ENCODE data around the gene SH3RF3. TPM values are rescaled to one million over a fixed set of nuclear protein-coding genes. Genes with fewer than 3 reads are reported as not detected.

Gene SH3RF3
- total RNA-seq, 1 donor from 2014 or later = 10.8 TPM

GRCh38 chr2:109182426-109182825 lies 53.4 kb downstream of the SH3RF3 start:
- Histone ChIP-seq H3K27ac (no peak overlapping the region), H3K27me3 (no peaks in the 10 kb centered on the region), H3K4me1 (peaks cover 31% of the 10 kb centered on the region), H3K9me3 (no peaks in the 10 kb centered on the region), H3K36me3 (no peaks in the 10 kb centered on the region), H3K4me3 (no peak overlapping the region)
- TF ChIP-seq POLR2A (IDR thresholded peaks at IDR 0.05) = no peak
- TF ChIP-seq, protein P1, sequence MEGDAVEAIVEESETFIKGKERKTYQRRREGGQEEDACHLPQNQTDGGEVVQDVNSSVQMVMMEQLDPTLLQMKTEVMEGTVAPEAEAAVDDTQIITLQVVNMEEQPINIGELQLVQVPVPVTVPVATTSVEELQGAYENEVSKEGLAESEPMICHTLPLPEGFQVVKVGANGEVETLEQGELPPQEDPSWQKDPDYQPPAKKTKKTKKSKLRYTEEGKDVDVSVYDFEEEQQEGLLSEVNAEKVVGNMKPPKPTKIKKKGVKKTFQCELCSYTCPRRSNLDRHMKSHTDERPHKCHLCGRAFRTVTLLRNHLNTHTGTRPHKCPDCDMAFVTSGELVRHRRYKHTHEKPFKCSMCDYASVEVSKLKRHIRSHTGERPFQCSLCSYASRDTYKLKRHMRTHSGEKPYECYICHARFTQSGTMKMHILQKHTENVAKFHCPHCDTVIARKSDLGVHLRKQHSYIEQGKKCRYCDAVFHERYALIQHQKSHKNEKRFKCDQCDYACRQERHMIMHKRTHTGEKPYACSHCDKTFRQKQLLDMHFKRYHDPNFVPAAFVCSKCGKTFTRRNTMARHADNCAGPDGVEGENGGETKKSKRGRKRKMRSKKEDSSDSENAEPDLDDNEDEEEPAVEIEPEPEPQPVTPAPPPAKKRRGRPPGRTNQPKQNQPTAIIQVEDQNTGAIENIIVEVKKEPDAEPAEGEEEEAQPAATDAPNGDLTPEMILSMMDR (IDR thresholded peaks at IDR 0.05) = no peak
- no peak for TF ChIP-seq POLR2AphosphoS5 (IDR thresholded peaks at IDR 0.05; ENCODE audit: insufficient read depth in 1 of 2, low read depth in 1 of 2)
- intact Hi-C loops (cut with DNase I) = no loop called here
- no peak for DNase-seq (ENCODE audit: extremely low spot score in 2 of 2)

DNA sequence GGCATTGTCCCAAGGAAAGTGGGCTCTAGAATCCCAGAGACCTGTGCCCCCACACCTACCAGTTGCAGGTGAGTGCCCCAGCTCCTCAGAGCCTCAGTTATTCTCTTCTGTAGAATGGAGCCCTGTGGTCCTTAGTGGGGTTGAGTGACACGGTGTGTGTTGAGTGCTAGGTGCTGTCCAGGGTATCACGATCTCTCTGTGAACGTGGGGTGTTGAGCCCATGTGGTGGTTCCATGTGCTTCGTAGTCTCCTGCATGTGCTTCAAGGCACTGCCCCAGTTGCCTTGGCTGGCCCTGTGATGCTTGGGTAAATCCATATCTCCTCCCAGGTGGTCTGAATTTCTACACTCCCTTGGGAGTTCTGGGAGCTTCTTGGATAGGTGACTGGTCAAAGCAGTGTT lies 54.9 kb downstream of the SH3RF3 start:
- H3K27me3 ChIP-seq = no peaks in the 10 kb centered on the region
- TF ChIP-seq POLR2AphosphoS5 (IDR thresholded peaks at IDR 0.05; ENCODE audit: insufficient read depth in 1 of 2, low read depth in 1 of 2) (no peak), POLR2A (IDR thresholded peaks at IDR 0.05) (no peak)
- TF ChIP-seq, protein P1 (IDR thresholded peaks at IDR 0.05) = no peak
- peaks cover 25% of the 10 kb centered on the region for H3K4me1 ChIP-seq
- peak overlapping the region; percentile 64 for H3K27ac ChIP-seq
- no peaks in the 10 kb centered on the region for H3K36me3 ChIP-seq
- no peaks in the 10 kb centered on the region for H3K9me3 ChIP-seq
- DNase-seq (ENCODE audit: extremely low spot score in 2 of 2) = no peak
- no peak overlapping the region for H3K4me3 ChIP-seq
- intact Hi-C loops (cut with DNase I) = no loop called here

GRCh38 chr2:109184368-109184767 lies 55.4 kb downstream of the SH3RF3 start:
- no peaks in the 10 kb centered on the region for H3K9me3 ChIP-seq
- peak overlapping the region; percentile 64 for H3K27ac ChIP-seq
- no peaks in the 10 kb centered on the region for H3K36me3 ChIP-seq
- peaks cover 25% of the 10 kb centered on the region for H3K4me1 ChIP-seq
- TF ChIP-seq, protein P1 (IDR thresholded peaks at IDR 0.05) = no peak
- TF ChIP-seq POLR2A (IDR thresholded peaks at IDR 0.05) (no peak), POLR2AphosphoS5 (IDR thresholded peaks at IDR 0.05; ENCODE audit: insufficient read depth in 1 of 2, low read depth in 1 of 2) (no peak)
- intact Hi-C loops (cut with DNase I) = no loop called here
- H3K27me3 ChIP-seq = no peaks in the 10 kb centered on the region
- H3K4me3 ChIP-seq = no peak overlapping the region
- no peak for DNase-seq (ENCODE audit: extremely low spot score in 2 of 2)

DNA sequence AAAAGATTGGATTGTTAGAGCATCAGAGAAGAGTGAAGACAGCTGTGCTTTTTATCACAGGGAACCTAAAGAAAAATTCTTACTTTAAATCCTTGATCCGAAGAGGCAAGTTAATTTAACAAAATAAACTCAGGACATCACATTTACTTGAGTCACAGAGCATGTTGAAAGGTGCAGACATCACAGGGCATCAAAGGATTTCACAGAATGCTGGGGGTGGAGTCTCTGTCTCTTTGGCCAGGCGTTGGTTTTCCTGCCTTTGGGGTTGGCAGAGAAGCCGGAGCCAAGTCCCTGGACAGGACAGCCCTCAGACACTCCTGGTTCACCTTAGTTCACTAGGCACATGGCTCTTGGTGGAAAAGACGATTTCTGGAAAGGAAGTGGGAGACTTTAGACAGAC lies 56.3 kb downstream of the SH3RF3 start:
- Histone ChIP-seq H3K27me3 (no peaks in the 10 kb centered on the region), H3K4me1 (peaks cover 25% of the 10 kb centered on the region), H3K27ac (peak overlapping the region; percentile 64), H3K4me3 (no peak overlapping the region), H3K9me3 (no peaks in the 10 kb centered on the region), H3K36me3 (no peaks in the 10 kb centered on the region)
- TF ChIP-seq POLR2A (IDR thresholded peaks at IDR 0.05) = no peak
- peak in 1 of 2 donors; percentile 21 for TF ChIP-seq POLR2AphosphoS5 (IDR thresholded peaks at IDR 0.05; ENCODE audit: insufficient read depth in 1 of 2, low read depth in 1 of 2)
- intact Hi-C loops (cut with DNase I) = no loop called here
- DNase-seq (ENCODE audit: extremely low spot score in 2 of 2) = no peak

GRCh38 chr2:109185821-109186570 lies 57.0 kb downstream of the SH3RF3 start:
- Histone ChIP-seq H3K36me3 (no peaks in the 10 kb centered on the region), H3K9me3 (no peaks in the 10 kb centered on the region), H3K4me1 (peaks cover 25% of the 10 kb centered on the region), H3K27ac (peak overlapping the region; percentile 64), H3K27me3 (no peaks in the 10 kb centered on the region), H3K4me3 (no peak overlapping the region)
- intact Hi-C loops (cut with DNase I) = no loop called here
- DNase-seq (ENCODE audit: extremely low spot score in 2 of 2) = no peak
- TF ChIP-seq, protein P1 (IDR thresholded peaks at IDR 0.05) = peak in 1 of 3 experiments; percentile 11
- TF ChIP-seq POLR2AphosphoS5 (IDR thresholded peaks at IDR 0.05; ENCODE audit: insufficient read depth in 1 of 2, low read depth in 1 of 2) (peak in 1 of 2 donors; percentile 82), POLR2A (IDR thresholded peaks at IDR 0.05) (no peak)

Data from vagina (tissue), 2 donors.